T47D (cell line): ENCODE data around the gene RIPK4.
"Not testable (repeated sequence)": the region's sequence is repeated elsewhere in the genome, so short reads cannot be mapped to it uniquely, and the experiment has no call there.

Source experiments
- DNase-seq, 2 experiments: peaks; one replicate each; pipeline versions ENCODE4 v3.0.0 to v3.0.0-alpha.2; 2011 to 2012; ENCODE audit warnings: low read depth in 1 of 2, low spot score in 1 of 2
- JUND ChIP-seq: IDR thresholded peaks from 2 replicates; pipeline ENCODE4 v1.6.1; 2012; ENCODE audit warnings: low read depth
- in situ Hi-C: cut with HindIII; loops from 2 replicates; pipeline ENCODE4 v1.10.0; 2016; ENCODE audit warnings: low sequenced_read_pairs, low pct_unique_long_range_greater_than_20kb

Gene RIPK4

DNA sequence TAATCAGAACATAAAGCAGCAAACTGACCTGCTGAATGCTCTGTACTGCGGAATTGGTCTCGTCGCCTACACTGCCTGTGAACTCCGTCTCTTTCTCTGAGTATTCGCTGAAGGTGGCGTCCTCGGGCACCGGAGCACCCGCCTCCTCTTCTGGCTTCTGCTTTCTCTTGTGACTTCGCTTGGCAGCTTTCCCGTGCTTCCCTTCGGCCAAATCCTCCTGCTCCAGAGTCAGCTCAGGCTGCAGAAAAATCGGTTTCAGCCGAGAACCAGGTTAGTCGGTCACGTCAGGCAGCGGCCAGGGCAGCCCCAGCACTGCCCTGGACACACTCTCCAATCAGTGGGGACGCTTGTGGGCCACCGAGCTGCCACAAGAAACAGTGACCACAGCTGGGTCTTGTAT, 35.8 kb upstream of the RIPK4 start:
- no peak for TF ChIP-seq JUND
- no peak for DNase-seq
- in situ Hi-C loops = no loop called here

DNA sequence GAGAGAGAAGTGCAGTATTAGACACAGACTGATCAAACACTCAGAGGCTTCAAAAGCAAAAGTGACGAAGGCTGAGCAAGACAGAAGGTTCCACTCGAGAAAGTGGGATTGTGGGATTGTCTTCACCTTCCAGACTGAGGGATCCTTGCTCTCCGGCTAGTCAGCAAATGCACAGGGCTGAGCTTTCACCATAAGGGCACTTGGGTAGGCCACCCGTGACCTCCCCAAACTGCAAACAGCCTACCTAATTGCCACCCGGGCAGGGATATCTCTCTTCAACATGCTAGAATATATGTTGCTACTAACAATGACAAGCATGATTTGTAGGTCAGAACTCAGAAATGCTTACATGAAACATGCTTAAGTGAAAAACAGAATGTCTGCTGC, 35.3 kb upstream of the RIPK4 start:
- DNase-seq = no peak
- TF ChIP-seq JUND = no peak
- in situ Hi-C loops = no loop called here

DNA sequence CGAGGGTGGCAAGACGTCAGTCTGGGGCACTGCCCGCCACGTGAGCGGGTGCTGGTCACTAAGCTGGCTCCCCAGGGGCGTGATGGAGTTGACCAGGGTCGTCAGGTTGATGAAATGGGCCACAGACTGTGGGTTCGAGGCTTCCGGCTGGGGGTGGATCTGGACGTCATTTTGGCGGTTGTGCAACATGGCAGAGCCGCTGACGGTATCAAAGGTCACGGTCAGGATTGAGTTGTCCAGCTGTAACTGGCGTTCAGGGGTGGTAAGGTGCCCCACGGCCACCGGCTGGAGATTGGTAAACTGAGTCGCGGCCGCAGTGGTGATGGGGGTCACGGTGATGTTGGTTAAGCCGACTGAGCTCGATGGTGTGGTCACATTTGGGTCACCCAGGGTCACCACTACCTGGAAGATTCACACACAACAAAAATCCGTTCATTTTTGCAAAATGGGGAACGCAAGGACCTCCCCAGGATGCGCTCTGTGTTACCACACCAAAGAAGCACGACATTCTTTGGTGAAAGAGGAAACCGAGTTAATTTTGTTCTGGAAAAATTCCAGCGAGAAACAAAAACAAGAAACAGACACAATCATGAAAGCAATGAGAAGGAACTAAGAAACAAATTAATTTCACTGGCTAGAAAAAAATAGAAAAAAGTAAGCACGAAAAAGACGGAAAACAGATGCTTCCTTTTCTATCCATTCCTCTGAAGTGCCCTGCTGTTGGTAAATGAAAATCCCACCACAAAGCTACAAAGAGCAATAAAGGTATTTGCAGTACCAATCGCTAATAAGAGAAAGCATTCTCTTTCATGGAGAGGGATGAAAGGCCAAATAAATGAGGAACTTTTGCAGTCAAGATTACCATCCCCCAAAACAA, 34.7 kb upstream of the RIPK4 start:
- TF ChIP-seq JUND = no peak
- DNase-seq = no peak
- in situ Hi-C loops = no loop called here

DNA sequence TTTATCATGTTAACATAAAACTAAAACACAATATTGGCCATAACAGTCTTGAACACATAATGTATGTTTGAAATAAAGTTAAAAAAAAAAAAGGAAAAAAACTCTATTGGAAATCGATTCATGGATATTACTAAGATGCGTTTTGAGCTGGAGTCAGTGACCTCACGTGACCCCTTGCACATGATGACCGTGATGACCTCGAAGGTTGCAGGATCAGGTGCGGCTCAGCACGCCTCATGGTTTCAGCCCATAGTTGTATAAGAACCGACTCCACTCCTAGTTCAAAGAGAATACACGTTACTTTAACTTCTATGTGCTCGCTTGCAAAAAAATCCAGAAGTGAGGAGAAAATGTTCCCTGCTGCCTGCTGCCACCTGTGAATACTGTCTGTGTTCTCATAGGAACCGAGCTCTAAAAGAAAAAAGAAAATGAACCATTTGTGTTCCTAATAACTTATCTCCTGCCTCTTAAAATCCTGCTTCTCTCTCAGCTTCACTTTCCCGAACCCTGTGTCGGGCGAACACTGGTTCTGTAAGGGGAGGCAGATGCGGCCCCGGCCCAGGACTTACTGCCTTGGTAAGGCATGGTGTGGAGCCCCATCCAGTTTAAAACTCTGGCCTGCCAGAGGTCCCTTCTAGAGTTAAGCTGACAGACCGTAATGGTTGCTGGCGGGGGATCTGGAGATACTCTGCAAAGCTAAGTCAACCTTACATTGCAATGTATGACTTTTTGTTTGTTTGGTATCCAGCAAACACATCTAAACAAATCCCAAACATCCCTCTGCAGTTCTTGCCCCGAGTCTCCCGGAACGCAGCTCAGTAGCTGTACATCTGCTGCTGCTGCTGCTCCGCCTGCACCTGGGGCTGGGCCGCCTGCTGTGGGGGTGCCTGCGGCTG, 33.8 kb upstream of the RIPK4 start:
- TF ChIP-seq JUND = no peak
- in situ Hi-C loops = no loop called here
- no peak for DNase-seq

DNA sequence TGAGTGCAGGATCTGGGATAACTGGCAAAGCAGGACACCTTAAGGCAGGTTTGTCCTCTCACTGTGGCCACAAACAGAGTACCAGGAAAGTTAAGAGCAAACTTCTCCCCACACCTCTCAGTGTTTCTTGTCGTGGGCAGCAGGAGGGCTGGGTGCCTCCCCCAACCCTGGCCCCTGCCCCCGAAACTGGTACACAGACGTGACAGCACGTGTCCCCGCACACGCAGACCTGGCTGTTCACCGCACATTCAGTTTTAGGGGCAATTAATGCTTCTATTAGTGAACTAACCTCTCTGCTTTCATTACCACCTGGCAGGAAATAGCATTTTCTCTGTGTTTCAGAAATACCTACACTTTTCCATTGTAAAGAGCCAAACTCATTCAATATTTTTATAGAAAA, 32.9 kb upstream of the RIPK4 start:
- no peak for DNase-seq
- in situ Hi-C loops = no loop called here

DNA sequence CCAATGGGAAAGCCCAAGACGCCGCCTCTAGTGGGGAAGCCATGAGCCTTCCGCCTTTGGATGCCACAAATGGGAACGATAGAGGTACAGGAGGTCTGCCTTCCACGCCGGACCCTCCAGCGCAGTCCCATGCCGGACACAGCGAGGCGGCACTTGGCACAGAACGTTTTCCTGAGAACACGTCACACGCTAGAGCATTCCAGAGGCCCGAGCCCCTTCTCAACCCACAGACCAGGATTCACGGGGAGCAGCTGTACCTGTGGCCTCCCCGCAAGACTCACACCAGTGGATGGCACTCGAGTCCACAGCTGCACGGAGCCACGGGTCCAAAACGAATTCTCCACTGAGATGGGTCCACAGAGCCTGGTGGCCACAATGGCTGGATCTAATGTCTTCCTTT, 31.5 kb upstream of the RIPK4 start:
- no peak for TF ChIP-seq JUND
- in situ Hi-C loops = no loop called here
- DNase-seq = no peak

More for the DNA sequence above, 32.9 kb upstream of the RIPK4 start:
- TF ChIP-seq JUND = no peak

DNA sequence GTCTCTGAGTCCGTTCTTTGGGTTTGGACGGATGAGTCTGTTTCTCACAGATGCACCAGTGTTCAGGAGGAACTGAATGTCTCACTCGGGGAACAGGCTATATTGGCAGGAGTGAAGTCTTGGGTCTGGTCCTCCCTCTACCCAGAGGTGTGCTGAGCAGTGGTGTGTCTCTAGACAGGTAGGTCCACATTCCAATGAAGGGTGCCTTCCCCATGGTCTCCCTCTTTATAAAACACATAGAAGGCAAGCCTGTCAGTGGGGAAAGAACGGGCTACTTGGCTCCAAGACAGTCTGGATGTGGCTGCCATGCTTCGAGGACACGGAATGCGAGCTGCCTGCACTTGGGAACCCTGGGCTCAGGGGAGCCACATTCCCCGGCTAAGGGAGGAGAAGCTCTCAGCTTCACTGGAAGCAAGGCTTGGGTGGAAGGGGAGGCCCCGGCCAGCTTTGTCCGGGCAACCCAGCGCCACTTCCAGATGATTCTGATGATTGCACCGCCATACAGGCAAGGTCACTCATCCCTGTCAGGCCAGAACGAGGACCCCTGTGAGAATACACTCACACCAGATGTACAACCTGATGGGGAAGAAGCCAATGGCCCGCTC, 29.7 kb upstream of the RIPK4 start:
- in situ Hi-C loops = no loop called here
- no peak for TF ChIP-seq JUND
- no peak for DNase-seq

DNA sequence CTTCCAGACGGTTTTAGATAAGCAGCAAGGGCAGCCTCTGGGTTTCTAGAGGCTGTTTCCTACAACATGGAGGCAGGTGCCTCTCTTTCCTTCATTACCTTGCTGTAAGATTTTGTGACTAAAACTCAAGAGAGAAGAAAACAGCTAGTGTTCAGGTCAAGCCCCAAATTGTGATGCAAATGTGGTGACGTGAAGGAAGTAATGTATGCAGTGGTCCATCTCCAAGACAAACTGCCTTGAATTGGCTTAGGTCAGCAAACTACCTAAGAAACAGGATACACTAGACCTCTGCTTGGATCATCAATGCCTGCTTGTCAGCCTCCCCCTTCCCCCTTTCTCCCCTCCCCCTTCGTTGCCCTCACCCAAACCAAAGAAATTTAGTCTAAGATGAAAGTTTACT, 28.9 kb upstream of the RIPK4 start:
- no peak for TF ChIP-seq JUND
- DNase-seq = no peak
- in situ Hi-C loops = no loop called here

DNA sequence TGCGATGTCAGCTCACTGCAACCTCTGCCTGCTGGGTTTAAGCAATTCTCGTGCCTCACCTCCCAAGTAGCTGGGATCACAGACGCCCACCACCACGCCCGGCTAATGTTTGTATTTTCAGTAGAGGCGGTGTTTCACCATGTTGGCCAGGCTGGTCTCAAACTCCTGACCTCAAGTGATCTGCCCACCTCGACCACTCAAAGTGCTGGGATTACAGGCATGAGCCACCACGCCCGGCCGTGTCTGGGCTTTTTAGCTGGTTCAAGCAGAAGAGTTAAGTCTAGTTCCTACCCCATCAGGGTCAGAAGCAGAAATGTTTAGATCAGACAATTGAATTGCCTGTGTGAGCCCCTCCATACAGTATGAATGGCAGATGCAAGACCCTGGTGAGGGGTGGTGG, 27.7 kb upstream of the RIPK4 start:
- in situ Hi-C loops = no loop called here
- DNase-seq = no peak
- TF ChIP-seq JUND = no peak

DNA sequence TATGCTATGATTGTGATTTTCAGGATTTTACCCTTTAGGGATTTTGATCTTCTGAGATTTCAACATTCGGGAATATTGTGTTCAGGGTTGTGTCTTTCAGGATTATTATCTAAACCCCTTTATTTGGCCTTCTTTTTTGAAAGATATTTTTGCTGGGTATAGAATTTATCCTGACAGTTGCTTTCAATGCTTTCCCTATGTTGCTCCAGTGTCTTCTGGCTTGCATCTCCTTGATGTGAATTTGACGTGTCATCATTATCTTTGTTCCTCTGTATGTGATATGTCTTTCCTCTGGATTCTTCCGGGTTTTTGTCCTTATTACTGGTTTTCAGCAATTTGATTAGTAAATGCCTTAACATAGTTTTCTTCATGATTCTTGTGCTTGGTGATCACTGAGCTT, 25.9 kb upstream of the RIPK4 start:
- no peak for TF ChIP-seq JUND
- DNase-seq = no peak
- in situ Hi-C loops = no loop called here

DNA sequence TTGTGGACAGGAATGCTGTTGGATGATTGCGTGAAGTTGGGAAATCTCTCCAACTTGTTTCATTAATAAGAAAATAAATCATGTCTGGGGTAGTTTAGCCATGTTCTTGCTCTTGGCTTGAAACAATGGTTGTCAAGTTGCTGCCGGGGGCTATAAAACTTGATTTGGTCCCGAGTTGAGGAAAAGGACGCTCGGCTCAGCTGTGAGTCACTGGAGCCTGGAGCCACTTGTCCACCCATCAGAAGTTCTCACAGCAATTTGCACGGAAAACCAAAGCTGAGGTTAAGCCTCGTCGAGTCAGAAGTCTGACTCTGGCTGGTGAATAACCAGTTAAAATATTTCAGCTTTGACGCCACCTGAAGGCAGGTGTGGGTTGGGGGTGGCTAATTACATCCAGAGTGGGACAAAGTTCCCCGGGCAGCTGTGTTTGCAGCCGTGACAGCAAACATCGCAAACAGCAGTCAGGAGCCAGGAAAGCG, 19.7 kb upstream of the RIPK4 start:
- no peak for TF ChIP-seq JUND
- peak in 1 of 2 experiments; percentile 64 for DNase-seq
- in situ Hi-C loops = no loop called here

DNA sequence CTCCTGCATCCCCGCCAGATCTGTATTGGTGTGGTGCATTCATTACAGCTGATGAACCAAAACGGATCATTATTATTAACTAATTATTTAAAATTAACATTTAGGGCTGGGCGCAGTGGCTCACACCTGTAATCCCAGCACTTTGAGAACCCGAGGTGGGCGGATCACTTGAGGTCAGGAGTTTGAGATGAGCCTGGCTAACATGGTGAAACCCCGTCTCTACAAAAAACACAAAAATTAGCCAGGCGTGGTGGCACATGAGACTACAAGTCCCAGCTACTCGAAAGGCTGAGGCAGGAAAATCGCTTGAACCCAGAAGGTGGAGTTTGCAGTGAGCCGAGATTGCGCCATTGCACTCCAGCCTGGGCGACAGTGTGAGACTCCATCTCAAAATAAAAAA, 18.4 kb upstream of the RIPK4 start:
- in situ Hi-C loops, DNase-seq: not testable (repeated sequence)
